ENCODE results near the gene POP4.

Gene POP4

GRCh38 chr19:29598036-29598435, 8.0 kb upstream of the POP4 start:
- no peak for TF ChIP-seq CTCF (conservative IDR thresholded peaks at IDR 0.05; ENCODE audit: low read depth, low read length)
- DNase-seq (ENCODE audit: low read depth) = no peak
- no peak overlapping the region for H3K4me3 ChIP-seq (ENCODE audit: low read length)

- no peak for DNase-seq (ENCODE audit: low read depth)
- TF ChIP-seq CTCF (conservative IDR thresholded peaks at IDR 0.05; ENCODE audit: low read depth, low read length) = no peak
- H3K4me3 ChIP-seq (ENCODE audit: low read length) = no peak overlapping the region
These were observed 7.6 kb upstream of the POP4 start for GRCh38 chr19:29598496-29598895.

- H3K4me3 ChIP-seq (ENCODE audit: low read length) = no peak overlapping the region
- DNase-seq (ENCODE audit: low read depth) = no peak
- TF ChIP-seq CTCF (conservative IDR thresholded peaks at IDR 0.05; ENCODE audit: low read depth, low read length) = no peak
These were observed 2.8 kb upstream of the POP4 start for GRCh38 chr19:29603308-29603707.

- DNase-seq (ENCODE audit: low read depth) = no peak
- TF ChIP-seq CTCF (conservative IDR thresholded peaks at IDR 0.05; ENCODE audit: low read depth, low read length) = no peak
- H3K4me3 ChIP-seq (ENCODE audit: low read length) = peak overlapping the region; percentile 100
These were observed 301 bp downstream of the POP4 start for GRCh38 chr19:29606420-29606747.

GRCh38 chr19:29609636-29610035, 3.6 kb downstream of the POP4 start:
- no peak for TF ChIP-seq CTCF (conservative IDR thresholded peaks at IDR 0.05; ENCODE audit: low read depth, low read length)
- no peak overlapping the region for H3K4me3 ChIP-seq (ENCODE audit: low read length)
- DNase-seq (ENCODE audit: low read depth) = no peak

- H3K4me3 ChIP-seq (ENCODE audit: low read length) = no peak overlapping the region
- no peak for TF ChIP-seq CTCF (conservative IDR thresholded peaks at IDR 0.05; ENCODE audit: low read depth, low read length)
- DNase-seq (ENCODE audit: low read depth) = no peak
These were observed 4.1 kb downstream of the POP4 start for GRCh38 chr19:29610213-29610573.

GRCh38 chr19:29610574-29611271, 4.6 kb downstream of the POP4 start:
- peak; percentile 24 for DNase-seq (ENCODE audit: low read depth)
- peak; percentile 91 for TF ChIP-seq CTCF (conservative IDR thresholded peaks at IDR 0.05; ENCODE audit: low read depth, low read length)
- H3K4me3 ChIP-seq (ENCODE audit: low read length) = no peak overlapping the region
